ENCODE measurements around the gene FABP6. TPM values are rescaled to one million over a fixed set of nuclear protein-coding genes. Genes with fewer than 3 reads are reported as not detected.
A peak's percentile ranks its signal among the peaks of the same experiment; 100 is the strongest.

Gene FABP6
- total RNA-seq, 2 donors from 2014 or later: not detected

DNA sequence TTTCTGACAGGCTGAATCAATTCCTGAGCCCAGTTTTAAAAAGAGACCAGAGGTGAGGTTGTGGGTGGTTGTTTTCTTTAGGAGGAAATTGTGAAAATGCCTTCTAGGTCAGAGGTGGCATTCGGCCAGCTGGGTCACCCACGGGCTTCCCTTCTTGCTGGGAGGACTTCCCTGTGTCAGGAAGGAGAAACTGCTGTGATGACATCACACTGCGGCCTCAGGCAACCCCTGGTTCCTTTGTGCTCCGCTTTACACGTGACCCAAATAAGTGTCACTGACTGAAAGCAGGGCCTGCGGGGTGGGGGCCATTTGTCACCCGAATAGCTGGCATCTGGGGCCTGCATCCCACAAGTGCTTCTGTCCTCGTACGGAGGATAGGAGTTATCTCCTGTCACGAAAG is 39.7 kb downstream of the FABP6 start:
- H3K27me3 ChIP-seq (replicated peaks; ENCODE audit: insufficient read depth): no peaks in the 10 kb centered on the region
- no peak overlapping the region for H3K27ac ChIP-seq
- peaks cover 4 to 33% of the 10 kb centered on the region in 2 donors for H3K4me1 ChIP-seq (ENCODE audit: control insufficient read depth in 1 of 2, low read depth in 2 of 2)
- H3K9me3 ChIP-seq: no peaks in the 10 kb centered on the region
- peak; percentile 57 for DNase-seq (ENCODE audit: low spot score)
- no peak overlapping the region for H3K4me3 ChIP-seq
- TF ChIP-seq, protein P1, sequence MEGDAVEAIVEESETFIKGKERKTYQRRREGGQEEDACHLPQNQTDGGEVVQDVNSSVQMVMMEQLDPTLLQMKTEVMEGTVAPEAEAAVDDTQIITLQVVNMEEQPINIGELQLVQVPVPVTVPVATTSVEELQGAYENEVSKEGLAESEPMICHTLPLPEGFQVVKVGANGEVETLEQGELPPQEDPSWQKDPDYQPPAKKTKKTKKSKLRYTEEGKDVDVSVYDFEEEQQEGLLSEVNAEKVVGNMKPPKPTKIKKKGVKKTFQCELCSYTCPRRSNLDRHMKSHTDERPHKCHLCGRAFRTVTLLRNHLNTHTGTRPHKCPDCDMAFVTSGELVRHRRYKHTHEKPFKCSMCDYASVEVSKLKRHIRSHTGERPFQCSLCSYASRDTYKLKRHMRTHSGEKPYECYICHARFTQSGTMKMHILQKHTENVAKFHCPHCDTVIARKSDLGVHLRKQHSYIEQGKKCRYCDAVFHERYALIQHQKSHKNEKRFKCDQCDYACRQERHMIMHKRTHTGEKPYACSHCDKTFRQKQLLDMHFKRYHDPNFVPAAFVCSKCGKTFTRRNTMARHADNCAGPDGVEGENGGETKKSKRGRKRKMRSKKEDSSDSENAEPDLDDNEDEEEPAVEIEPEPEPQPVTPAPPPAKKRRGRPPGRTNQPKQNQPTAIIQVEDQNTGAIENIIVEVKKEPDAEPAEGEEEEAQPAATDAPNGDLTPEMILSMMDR (IDR thresholded peaks at IDR 0.05): no peak
- peak; percentile 62 for ATAC-seq (ENCODE audit: insufficient number of reproducible peaks, low FRiP score, low read depth)
- no peaks in the 10 kb centered on the region for H3K36me3 ChIP-seq

DNA sequence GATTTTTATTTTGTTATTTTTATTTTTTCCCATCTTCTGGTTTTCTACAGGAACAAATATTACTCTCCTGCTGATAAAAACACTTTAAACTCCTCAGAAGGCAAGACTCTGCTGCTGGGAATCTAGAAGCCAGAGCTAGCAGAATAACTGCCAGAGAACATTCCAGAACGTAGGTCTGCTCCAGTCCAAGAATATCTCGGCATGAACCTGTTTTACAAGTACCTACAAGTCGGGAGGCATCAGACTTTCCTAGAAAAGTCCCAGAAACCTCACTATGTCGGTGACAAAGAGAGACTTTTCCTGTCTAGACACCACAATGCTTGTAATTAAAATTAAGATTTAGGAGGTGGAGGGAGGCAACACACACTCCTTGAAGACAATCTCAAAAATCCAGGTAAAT is 41.4 kb downstream of the FABP6 start:
- DNase-seq (ENCODE audit: low spot score) (no peak), ATAC-seq (ENCODE audit: insufficient number of reproducible peaks, low FRiP score, low read depth) (no peak)
- Histone ChIP-seq H3K9me3 (no peaks in the 10 kb centered on the region), H3K27me3 (replicated peaks; ENCODE audit: insufficient read depth) (no peaks in the 10 kb centered on the region), H3K27ac (peak overlapping the region in 1 of 2 donors; percentile 47), H3K4me1 (ENCODE audit: control insufficient read depth in 1 of 2, low read depth in 2 of 2) (peaks cover 4 to 33% of the 10 kb centered on the region in 2 donors), H3K36me3 (no peaks in the 10 kb centered on the region), H3K4me3 (no peak overlapping the region)
- TF ChIP-seq, protein P1 (IDR thresholded peaks at IDR 0.05): no peak

DNA sequence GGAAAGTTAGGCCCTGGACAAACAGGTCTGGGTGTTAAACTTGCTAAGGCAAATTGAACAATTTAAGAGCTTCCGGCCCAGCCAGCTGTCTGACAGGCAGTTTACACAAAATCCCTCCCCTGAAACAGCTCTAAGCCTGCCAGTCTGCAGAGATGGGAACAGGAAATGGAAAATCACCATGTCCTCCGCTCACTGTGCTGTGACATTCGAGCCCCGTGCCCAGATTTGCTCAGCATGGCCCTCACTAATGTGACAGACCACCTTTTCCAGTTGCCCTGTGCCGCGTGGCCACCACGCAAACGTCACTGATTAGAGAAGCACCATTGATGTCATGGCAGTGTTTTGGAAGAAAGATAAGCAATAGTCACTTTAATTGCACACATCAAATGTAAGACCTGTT is 42.1 kb downstream of the FABP6 start:
- H3K36me3 ChIP-seq: no peaks in the 10 kb centered on the region
- no peaks in the 10 kb centered on the region for H3K9me3 ChIP-seq
- H3K27me3 ChIP-seq (replicated peaks; ENCODE audit: insufficient read depth): no peaks in the 10 kb centered on the region
- DNase-seq (ENCODE audit: low spot score) (no peak), ATAC-seq (ENCODE audit: insufficient number of reproducible peaks, low FRiP score, low read depth) (no peak)
- H3K4me3 ChIP-seq: no peak overlapping the region
- peaks cover 4 to 33% of the 10 kb centered on the region in 2 donors for H3K4me1 ChIP-seq (ENCODE audit: control insufficient read depth in 1 of 2, low read depth in 2 of 2)
- H3K27ac ChIP-seq: peak overlapping the region in 1 of 2 donors; percentile 47
- TF ChIP-seq, protein P1 (IDR thresholded peaks at IDR 0.05): no peak

DNA sequence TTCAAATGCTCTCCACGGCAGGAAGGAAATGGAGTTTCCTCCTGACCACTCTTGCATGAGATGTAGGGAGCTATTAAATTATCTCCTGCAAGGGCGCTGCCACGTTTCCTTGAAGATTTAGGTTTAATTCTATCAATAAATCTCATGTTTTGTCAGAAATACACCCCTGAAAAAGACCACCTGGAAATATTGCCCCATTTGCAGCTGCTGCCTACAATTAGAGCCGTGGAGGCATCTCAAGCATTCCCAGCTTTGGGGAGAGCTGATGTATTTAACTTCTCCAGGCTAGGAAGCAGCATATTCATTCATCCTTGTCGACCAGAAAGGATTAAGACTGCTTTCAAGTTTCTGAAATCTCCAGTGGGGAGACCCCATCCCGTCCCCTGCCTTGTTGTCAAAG is 42.5 kb downstream of the FABP6 start:
- Histone ChIP-seq H3K27me3 (replicated peaks; ENCODE audit: insufficient read depth) (no peaks in the 10 kb centered on the region), H3K36me3 (no peaks in the 10 kb centered on the region), H3K9me3 (no peaks in the 10 kb centered on the region), H3K4me3 (no peak overlapping the region), H3K4me1 (ENCODE audit: control insufficient read depth in 1 of 2, low read depth in 2 of 2) (peaks cover 4 to 33% of the 10 kb centered on the region in 2 donors), H3K27ac (peak overlapping the region in 1 of 2 donors; percentile 47)
- TF ChIP-seq, protein P1 (IDR thresholded peaks at IDR 0.05): no peak
- DNase-seq (ENCODE audit: low spot score) (no peak), ATAC-seq (ENCODE audit: insufficient number of reproducible peaks, low FRiP score, low read depth) (no peak)

DNA sequence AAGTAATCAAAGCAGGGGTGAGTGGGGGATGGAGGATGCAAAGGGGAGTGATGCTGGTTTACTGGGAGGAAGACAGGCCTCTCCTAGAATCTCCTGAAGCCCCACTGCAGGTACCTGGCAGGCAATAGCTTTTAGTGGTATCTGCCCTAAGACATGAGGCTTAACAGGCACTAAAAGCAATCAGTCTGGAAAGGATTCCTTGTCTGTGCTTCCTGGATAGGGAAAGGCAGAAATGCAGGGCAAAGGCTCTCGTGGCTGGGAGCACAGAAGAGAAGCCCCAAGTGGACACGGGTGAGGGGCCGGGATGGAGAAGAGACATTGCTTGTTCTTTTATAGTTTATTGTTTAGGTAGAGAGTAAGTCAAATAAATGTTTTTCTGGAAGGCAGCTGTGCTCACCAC is 43.0 kb downstream of the FABP6 start:
- no peak overlapping the region for H3K27ac ChIP-seq
- DNase-seq (ENCODE audit: low spot score): no peak
- TF ChIP-seq, protein P1 (IDR thresholded peaks at IDR 0.05): no peak
- H3K9me3 ChIP-seq: no peaks in the 10 kb centered on the region
- H3K36me3 ChIP-seq: no peaks in the 10 kb centered on the region
- H3K4me1 ChIP-seq (ENCODE audit: control insufficient read depth in 1 of 2, low read depth in 2 of 2): peaks cover 4 to 33% of the 10 kb centered on the region in 2 donors
- no peak overlapping the region for H3K4me3 ChIP-seq
- no peaks in the 10 kb centered on the region for H3K27me3 ChIP-seq (replicated peaks; ENCODE audit: insufficient read depth)
- no peak for ATAC-seq (ENCODE audit: insufficient number of reproducible peaks, low FRiP score, low read depth)

Measured in thoracic aorta (tissue), 2 donors.